ENCODE data around the gene IMPDH2.

Gene IMPDH2

GRCh38 chr3:49021213-49021812 is 7.9 kb downstream of the IMPDH2 start (continued):
- TF ChIP-seq ZNF449 (tag by site-specific recombination; IDR thresholded peaks at IDR 0.05), result 0 out of 2 replicates have a peak, but pooled peaks have one; percentile 53
- no peak for TF ChIP-seq SCRT1 (tag by site-specific recombination; IDR thresholded peaks at IDR 0.05; ENCODE audit: borderline replicate concordance)
- TF ChIP-seq ZSCAN4 (tag by site-specific recombination; IDR thresholded peaks at IDR 0.05), result no peak
- no peak for TF ChIP-seq ZBTB1 (tag by site-specific recombination; IDR thresholded peaks at IDR 0.05)
- no peak for TF ChIP-seq CTCF (tag by site-specific recombination; IDR thresholded peaks at IDR 0.05)
- no peak for TF ChIP-seq ZNF18 (tag by site-specific recombination; IDR thresholded peaks at IDR 0.05)
- TF ChIP-seq SP7 (tag by site-specific recombination; IDR thresholded peaks at IDR 0.05), result no peak
- TF ChIP-seq ZNF692 (tag by site-specific recombination; IDR thresholded peaks at IDR 0.05), result peak; percentile 50; the same call in 1 of the 2 replicates
- TF ChIP-seq ZFP41 (tag by site-specific recombination; IDR thresholded peaks at IDR 0.05; ENCODE audit: borderline replicate concordance), result no peak
- TF ChIP-seq ZNF223 (tag by site-specific recombination; IDR thresholded peaks at IDR 0.05), result no peak
- TF ChIP-seq ZNF140 (tag by site-specific recombination; IDR thresholded peaks at IDR 0.05), result no peak
- no peak for TF ChIP-seq ZNF24 (tag by site-specific recombination; IDR thresholded peaks at IDR 0.05)
- no peak for TF ChIP-seq ZNF138 (tag by site-specific recombination; IDR thresholded peaks at IDR 0.05; ENCODE audit: borderline replicate concordance)
- TF ChIP-seq ZSCAN16 (tag by site-specific recombination; IDR thresholded peaks at IDR 0.05), result no peak
- peak; percentile 90 for TF ChIP-seq ZFHX2 (tag by site-specific recombination; conservative IDR thresholded peaks at IDR 0.05)
- TF ChIP-seq ZFP37 (tag by site-specific recombination; IDR thresholded peaks at IDR 0.05), result no peak; the same call in 1 of the 2 replicates
- TF ChIP-seq HOXC10 (CRISPR knock-in tag; IDR thresholded peaks at IDR 0.05), result no peak
- peak; percentile 29 for TF ChIP-seq ZNF580 (tag by site-specific recombination; IDR thresholded peaks at IDR 0.05)
- no peak for TF ChIP-seq ZNF19 (tag by site-specific recombination; IDR thresholded peaks at IDR 0.05; ENCODE audit: low read depth)
- no peak for TF ChIP-seq ZNF571 (tag by site-specific recombination; IDR thresholded peaks at IDR 0.05)
- no peak for TF ChIP-seq ZNF202 (tag by site-specific recombination; IDR thresholded peaks at IDR 0.05; ENCODE audit: borderline replicate concordance)
- no peak for TF ChIP-seq ZNF362 (tag by site-specific recombination; IDR thresholded peaks at IDR 0.05)
- 0 out of 2 replicates have a peak, but pooled peaks have one; percentile 14 for TF ChIP-seq ZNF394 (tag by site-specific recombination; IDR thresholded peaks at IDR 0.05; ENCODE audit: borderline replicate concordance)
- no peak for TF ChIP-seq ZNF707 (tag by site-specific recombination; IDR thresholded peaks at IDR 0.05)
- TF ChIP-seq ZBTB8A (tag by site-specific recombination; IDR thresholded peaks at IDR 0.05), result peak; percentile 94
- no peak for TF ChIP-seq ZNF518A (tag by site-specific recombination; conservative IDR thresholded peaks at IDR 0.05; ENCODE audit: low read depth)

Measured in HEK293 (cell line).